Lower lobe of right lung (tissue), 2 donors: Measurements from ENCODE around the gene RNF207. TPM values are rescaled to one million over a fixed set of nuclear protein-coding genes. Genes with fewer than 3 reads are reported as not detected.

Experiments used
- ATAC-seq, 2 donors: fragments of 200-7000 bp; cut with Tn5 transposase; one replicate each; pipeline ENCODE4 v1.9.1; 2020 to 2022; ENCODE audit warnings: mild to moderate bottlenecking in 2 of 2, moderate library complexity in 2 of 2
- DNase-seq: peaks from one replicate; pipeline ENCODE4 v3.0.0-alpha.2; 2020
- H3K27ac ChIP-seq: fragments of 200-600 bp; one replicate; pipeline ENCODE4 v1.8.0; 2022
- H3K27me3 ChIP-seq: fragments of 200-600 bp; one replicate; pipeline ENCODE4 v1.8.0; 2022; ENCODE audit warnings: low read depth
- H3K36me3 ChIP-seq: fragments of 200-600 bp; one replicate; pipeline ENCODE4 v1.8.0; 2022; ENCODE audit warnings: mild to moderate bottlenecking
- H3K4me1 ChIP-seq: fragments of 200-600 bp; one replicate; pipeline ENCODE4 v1.8.0; 2022
- H3K4me3 ChIP-seq: fragments of 200-600 bp; one replicate; pipeline ENCODE4 v1.8.0; 2022; ENCODE audit warnings: mild to moderate bottlenecking
- H3K9me3 ChIP-seq: fragments of 200-600 bp; one replicate; pipeline ENCODE4 v1.8.0; 2022
- intact Hi-C: fragments of 100-400 bp; cut with DNase I; formaldehyde crosslinking; loops from one replicate; pipeline ENCODE4 v1.11.0; 2022
- total RNA-seq: library from RNA; stranded (reverse); fragmentation: NEBNext Ultra II Directional; extraction: Animal tissue kit (Norgen Biotek cat#: 25700); gene quantifications from one replicate; pipeline ENCODE4 v1.2.1, GENCODE V29; 2021
- TF ChIP-seq, protein P1 (sequence below): fragments of 200-600 bp; IDR thresholded peaks from one replicate; pipeline ENCODE4 v1.8.0; 2022; ENCODE audit warnings: antibody characterized with exemption, mild to moderate bottlenecking
- donor health status: DM: no; HTN: yes; CAD: no; lungs with severe emphysema.

The RNF207 gene
- total RNA-seq, 1 donor from 2014 or later, result 14.0 TPM

DNA sequence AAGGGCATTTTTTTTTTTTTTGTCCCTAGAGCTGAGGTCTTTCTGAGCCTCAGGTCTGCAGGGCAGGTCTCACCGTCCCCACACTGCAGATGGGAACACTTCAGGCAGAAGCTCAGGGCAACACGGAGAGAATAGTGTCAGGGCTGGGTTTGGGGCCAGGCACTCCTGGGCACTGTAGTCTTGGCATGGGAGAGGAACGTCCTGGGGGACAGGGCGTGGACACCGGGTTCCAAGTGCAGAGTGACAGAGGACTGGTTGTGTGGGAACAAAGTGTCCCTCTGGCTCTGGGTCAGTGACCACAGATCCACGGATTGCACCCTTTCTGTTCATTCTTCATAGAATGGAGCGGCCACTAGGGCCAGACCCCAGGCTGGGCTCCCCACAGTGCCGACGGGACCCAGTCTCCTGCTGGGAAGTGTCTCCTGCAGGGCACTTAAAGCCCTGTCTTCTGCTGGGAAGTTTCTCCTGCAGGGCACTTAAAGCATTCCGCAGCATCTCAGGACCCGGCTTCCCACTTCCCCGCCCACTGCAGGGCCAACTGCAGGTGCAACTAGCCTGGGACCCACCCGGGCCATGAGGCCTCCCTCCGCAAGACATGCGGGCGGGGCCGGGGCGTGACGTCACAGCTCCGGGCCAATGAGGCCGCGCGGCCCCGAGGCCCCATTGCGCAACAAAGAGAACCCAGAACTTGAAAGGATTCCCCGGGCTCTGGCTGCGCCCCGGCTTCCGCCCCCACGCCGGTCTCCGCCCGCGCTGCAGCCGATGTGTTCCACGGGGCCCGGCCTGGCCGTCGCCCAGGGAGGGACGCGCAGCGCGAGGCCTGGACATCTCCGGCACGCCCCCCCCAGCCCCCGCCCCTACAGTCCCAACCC lies 53.8 kb downstream of the RNF207 start:
- intact Hi-C loops, result loop anchor here (10.0 kb wide), 1 partner anchor 85 kb away; no protein-coding TSS in a partner anchor
- H3K36me3 ChIP-seq, result no peaks in the 10 kb centered on the region
- peak overlapping the region; percentile 70 for H3K4me3 ChIP-seq
- peaks cover 33% of the 10 kb centered on the region for H3K4me1 ChIP-seq
- no peaks in the 10 kb centered on the region for H3K9me3 ChIP-seq
- ATAC-seq (peak; percentile 80 to 83), DNase-seq (peak; percentile 91)
- peaks cover 24% of the 10 kb centered on the region for H3K27me3 ChIP-seq
- TF ChIP-seq, protein P1, sequence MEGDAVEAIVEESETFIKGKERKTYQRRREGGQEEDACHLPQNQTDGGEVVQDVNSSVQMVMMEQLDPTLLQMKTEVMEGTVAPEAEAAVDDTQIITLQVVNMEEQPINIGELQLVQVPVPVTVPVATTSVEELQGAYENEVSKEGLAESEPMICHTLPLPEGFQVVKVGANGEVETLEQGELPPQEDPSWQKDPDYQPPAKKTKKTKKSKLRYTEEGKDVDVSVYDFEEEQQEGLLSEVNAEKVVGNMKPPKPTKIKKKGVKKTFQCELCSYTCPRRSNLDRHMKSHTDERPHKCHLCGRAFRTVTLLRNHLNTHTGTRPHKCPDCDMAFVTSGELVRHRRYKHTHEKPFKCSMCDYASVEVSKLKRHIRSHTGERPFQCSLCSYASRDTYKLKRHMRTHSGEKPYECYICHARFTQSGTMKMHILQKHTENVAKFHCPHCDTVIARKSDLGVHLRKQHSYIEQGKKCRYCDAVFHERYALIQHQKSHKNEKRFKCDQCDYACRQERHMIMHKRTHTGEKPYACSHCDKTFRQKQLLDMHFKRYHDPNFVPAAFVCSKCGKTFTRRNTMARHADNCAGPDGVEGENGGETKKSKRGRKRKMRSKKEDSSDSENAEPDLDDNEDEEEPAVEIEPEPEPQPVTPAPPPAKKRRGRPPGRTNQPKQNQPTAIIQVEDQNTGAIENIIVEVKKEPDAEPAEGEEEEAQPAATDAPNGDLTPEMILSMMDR, result no peak
- H3K27ac ChIP-seq, result peak overlapping the region; percentile 64

DNA sequence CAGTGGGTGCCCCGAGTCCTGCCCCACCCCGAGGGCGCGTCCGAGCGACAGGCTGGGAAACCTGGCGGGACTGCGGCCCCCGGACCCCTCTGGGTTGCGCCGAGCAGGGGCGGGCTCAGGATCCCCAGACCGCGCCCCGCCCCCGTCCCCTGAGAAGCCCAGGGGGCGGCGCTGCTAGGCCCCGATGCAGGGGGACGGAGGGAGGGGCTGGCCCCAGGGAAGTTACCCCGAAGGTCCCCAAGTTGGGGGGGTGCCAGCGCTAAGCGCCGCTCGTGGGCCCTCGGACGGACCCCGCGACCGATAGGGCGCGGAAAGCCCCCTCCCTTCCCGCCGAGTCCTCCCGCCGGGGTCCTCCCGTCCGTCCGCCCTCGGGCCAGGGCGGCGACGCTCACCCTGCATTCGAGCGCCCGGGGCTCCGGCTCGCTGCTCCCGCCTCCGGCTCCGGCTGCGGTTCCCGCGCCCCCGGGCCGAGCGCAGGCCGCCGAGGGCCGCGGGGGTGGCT lies 54.6 kb downstream of the RNF207 start:
- Histone ChIP-seq H3K9me3 (no peaks in the 10 kb centered on the region), H3K4me1 (peaks cover 33% of the 10 kb centered on the region), H3K36me3 (no peaks in the 10 kb centered on the region), H3K27ac (peak overlapping the region; percentile 64), H3K4me3 (peak overlapping the region; percentile 70), H3K27me3 (peaks cover 24% of the 10 kb centered on the region)
- TF ChIP-seq, protein P1, result no peak
- intact Hi-C loops, result no loop called here
- peak; percentile 24 to 35 for ATAC-seq
- no peak for DNase-seq

DNA sequence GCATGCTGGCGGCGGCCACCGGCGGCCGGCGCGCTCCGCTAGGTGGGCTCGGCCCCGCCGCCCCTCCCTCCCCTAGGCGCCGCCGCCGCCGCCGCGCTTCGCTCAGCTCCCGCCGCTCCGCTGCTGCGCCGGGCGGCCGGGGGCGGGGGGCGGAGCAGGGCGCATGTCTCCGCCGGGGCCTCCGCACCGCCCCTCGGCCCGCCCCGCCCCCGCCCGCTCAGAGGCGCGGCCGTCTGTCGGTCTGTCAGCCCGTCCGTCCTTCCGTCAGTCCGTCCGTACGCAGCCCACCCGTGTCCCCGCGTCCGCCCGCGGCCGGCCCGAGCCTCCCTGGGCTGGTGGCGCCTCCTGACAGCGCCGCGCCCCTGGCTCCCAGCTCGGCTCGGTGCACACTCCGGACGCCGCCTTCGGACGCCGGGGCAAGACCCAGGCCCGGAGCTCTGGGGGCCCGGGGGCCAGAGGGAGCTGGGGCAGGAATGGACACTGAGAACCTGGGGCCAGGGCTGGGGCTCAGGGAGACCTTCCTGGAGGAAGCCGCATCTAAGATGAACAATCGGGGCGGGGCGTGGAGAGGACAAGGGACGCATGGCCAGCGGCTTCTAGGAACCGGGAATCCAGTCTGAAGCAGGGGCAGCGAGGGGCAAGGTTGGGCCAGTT lies 55.2 kb downstream of the RNF207 start, which contains the start of gene GPR153:
TSS of gene GPR153 (minus strand) at position 138 of the 654 bp plus-strand sequence. CDS start 6,193 bp downstream, outside the sequence.
- H3K4me1 ChIP-seq, result peaks cover 33% of the 10 kb centered on the region
- H3K27me3 ChIP-seq, result peaks cover 24% of the 10 kb centered on the region
- H3K4me3 ChIP-seq, result peak within 1 kb of the TSS; percentile 70
- H3K27ac ChIP-seq, result peak within 1 kb of the TSS; percentile 64
- peak; percentile 38 to 67 for ATAC-seq
- no peaks in the 10 kb centered on the region for H3K9me3 ChIP-seq
- DNase-seq, result no peak
- TF ChIP-seq, protein P1, result no peak
- intact Hi-C loops, result no loop called here
- no peaks in the 10 kb centered on the region for H3K36me3 ChIP-seq

DNA sequence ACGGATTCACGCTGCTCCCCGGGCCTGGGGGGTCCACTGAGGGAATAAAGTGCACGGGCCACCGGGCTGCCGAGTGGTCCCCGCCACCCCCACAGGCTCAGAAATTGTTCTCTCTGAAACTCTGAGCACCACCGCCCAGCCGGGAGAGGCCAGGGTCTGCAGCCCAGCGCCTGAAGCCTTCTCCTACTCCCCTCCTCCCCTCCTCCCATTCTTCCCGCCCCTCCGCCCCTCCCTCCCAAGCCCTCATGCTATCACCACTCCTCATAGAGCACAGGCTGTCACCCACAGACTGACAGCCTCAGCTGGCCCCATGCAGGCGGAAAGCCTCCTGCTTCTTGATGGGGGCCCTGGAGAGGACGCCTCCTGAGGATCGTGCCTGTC lies 55.7 kb downstream of the RNF207 start:
- Histone ChIP-seq H3K36me3 (no peaks in the 10 kb centered on the region), H3K4me3 (peak overlapping the region; percentile 52), H3K9me3 (no peaks in the 10 kb centered on the region), H3K27me3 (peaks cover 24% of the 10 kb centered on the region), H3K27ac (peak overlapping the region; percentile 53), H3K4me1 (peaks cover 33% of the 10 kb centered on the region)
- DNase-seq, result no peak
- TF ChIP-seq, protein P1, result no peak
- ATAC-seq, result no peak
- intact Hi-C loops, result no loop called here

DNA sequence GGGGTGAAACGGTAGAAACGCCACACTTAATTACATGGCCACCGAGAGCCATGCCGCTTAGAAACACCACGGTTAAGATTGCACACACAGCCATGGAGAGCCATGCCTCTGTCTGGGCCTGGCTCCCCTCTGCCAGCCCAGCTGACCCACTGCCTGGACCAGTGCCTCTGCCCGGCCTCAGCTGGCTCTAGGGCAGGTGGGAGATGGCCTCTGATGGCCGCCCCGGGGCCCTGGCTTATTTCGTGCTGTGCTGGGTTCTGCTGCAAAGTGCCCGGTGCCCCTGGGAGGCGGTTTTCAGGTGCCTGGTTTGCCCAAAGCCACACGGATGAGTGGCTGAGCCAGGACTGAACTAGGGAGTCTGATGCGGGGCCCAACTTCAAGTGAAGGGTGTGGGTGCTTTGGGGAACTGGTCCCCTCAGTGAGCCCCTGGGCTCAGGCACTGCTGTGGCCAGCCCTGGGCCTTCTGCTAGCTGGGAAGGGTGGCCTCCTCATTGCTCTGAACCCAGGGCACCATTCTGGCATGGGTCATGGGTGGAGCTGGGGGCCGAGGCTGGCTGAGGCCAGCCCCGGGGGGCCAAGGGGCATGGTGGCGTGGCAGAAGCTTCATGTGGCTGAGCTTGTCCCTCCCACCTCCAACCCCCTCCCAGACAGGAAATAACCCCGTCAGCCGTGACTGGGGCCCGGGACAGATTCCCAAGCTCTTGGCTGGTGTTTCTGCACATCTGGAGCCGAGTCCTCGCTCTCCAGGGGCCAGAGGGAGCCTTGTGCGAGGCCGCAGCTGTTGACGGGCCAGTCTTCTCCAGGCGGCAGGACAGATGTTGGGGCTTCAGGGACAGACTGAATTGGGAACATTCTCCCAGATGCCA lies 56.9 kb downstream of the RNF207 start:
- Histone ChIP-seq H3K9me3 (no peaks in the 10 kb centered on the region), H3K27me3 (peaks cover 24% of the 10 kb centered on the region), H3K4me1 (peaks cover 33% of the 10 kb centered on the region), H3K4me3 (no peak overlapping the region), H3K36me3 (no peaks in the 10 kb centered on the region), H3K27ac (peak overlapping the region; percentile 41)
- intact Hi-C loops, result no loop called here
- ATAC-seq (peak in 1 of 2 donors; percentile 8), DNase-seq (no peak)
- TF ChIP-seq, protein P1, result no peak
